Mesenchymal stem cell (in vitro differentiated cells and primary cell): ENCODE measurements around the gene MASP2.

Experiments used
- DNase-seq: peaks from one replicate; pipeline ENCODE4 v3.0.0-alpha.2; 2013
- H2AFZ ChIP-seq: one replicate; pipeline ENCODE4 v1.6.1; 2013; ENCODE audit warnings: low read depth, mild to moderate bottlenecking, control low read depth, inconsistent platforms, low read length, moderate library complexity
- H2AK5ac ChIP-seq: 2 replicates; pipeline ENCODE4 v1.6.1; 2013; ENCODE audit warnings: low read length, moderate library complexity, mild to moderate bottlenecking, inconsistent platforms; ENCODE audit not compliant: severe bottlenecking
- H2BK120ac ChIP-seq: one replicate; pipeline ENCODE4 v1.6.1; 2013; ENCODE audit warnings: low read depth, mild to moderate bottlenecking, inconsistent platforms, low read length, moderate library complexity
- H2BK12ac ChIP-seq, 2 experiments: one replicate each; pipeline ENCODE4 v1.6.1; 2013; ENCODE audit warnings: inconsistent platforms in 2 of 2, low read length in 2 of 2, mild to moderate bottlenecking in 2 of 2, moderate library complexity in 2 of 2, control low read depth in 1 of 2
- H2BK15ac ChIP-seq: one replicate; pipeline ENCODE4 v1.6.1; 2013; ENCODE audit warnings: mild to moderate bottlenecking, low read depth, inconsistent platforms; ENCODE audit not compliant: poor library complexity, severe bottlenecking
- H2BK5ac ChIP-seq: 2 replicates; pipeline ENCODE4 v1.6.1; 2013; ENCODE audit warnings: low read depth, mild to moderate bottlenecking, low read length, control low read depth, inconsistent platforms; ENCODE audit not compliant: poor library complexity, severe bottlenecking
- H3K14ac ChIP-seq, 2 experiments: one replicate each; pipeline ENCODE4 v1.6.1; 2013; ENCODE audit warnings: inconsistent platforms in 2 of 2, low read length in 2 of 2, control low read depth in 1 of 2, mild to moderate bottlenecking in 1 of 2, moderate library complexity in 1 of 2
- H3K18ac ChIP-seq, 2 experiments: one replicate each; pipeline ENCODE4 v1.6.1; 2013; ENCODE audit warnings: inconsistent platforms in 2 of 2, low read length in 2 of 2, control low read depth in 1 of 2, low read depth in 1 of 2, mild to moderate bottlenecking in 1 of 2
- H3K23ac ChIP-seq, 2 experiments: one replicate each; pipeline ENCODE4 v1.6.1; 2013; ENCODE audit warnings: inconsistent platforms in 2 of 2, low read length in 2 of 2, mild to moderate bottlenecking in 2 of 2, moderate library complexity in 2 of 2, control low read depth in 1 of 2
- H3K27ac ChIP-seq: 2 replicates; pipeline ENCODE4 v1.5.1; 2013; ENCODE audit warnings: mild to moderate bottlenecking, moderate library complexity, low read length, control low read depth, inconsistent platforms; ENCODE audit not compliant: poor library complexity, severe bottlenecking
- H3K27me3 ChIP-seq, 2 experiments: 2 replicates each; pipeline versions ENCODE4 v1.6.1 to v1.7.0; 2013; ENCODE audit warnings: low read length in 2 of 2, mild to moderate bottlenecking in 2 of 2, moderate library complexity in 2 of 2, control low read depth in 1 of 2, inconsistent platforms in 1 of 2; ENCODE audit not compliant: control insufficient read depth in 1 of 2, insufficient read depth in 1 of 2
- H3K36me3 ChIP-seq, 2 experiments: 2 replicates each; pipeline versions ENCODE4 v1.6.1 to v1.7.0; 2013; ENCODE audit warnings: low read length in 2 of 2, control low read depth in 1 of 2, inconsistent platforms in 1 of 2, low read depth in 1 of 2, mild to moderate bottlenecking in 1 of 2; ENCODE audit not compliant: insufficient read depth in 2 of 2, control insufficient read depth in 1 of 2
- H3K4ac ChIP-seq, 2 experiments: one replicate each; pipeline ENCODE4 v1.6.1; 2013; ENCODE audit warnings: inconsistent platforms in 2 of 2, low read length in 2 of 2, mild to moderate bottlenecking in 2 of 2, moderate library complexity in 2 of 2, control low read depth in 1 of 2, low read depth in 1 of 2
- H3K4me1 ChIP-seq: 2 replicates; pipeline ENCODE4 v1.6.1; 2013; ENCODE audit warnings: low read depth, low read length, control low read depth; ENCODE audit not compliant: control insufficient read depth, insufficient read depth
- H3K4me2 ChIP-seq: 2 replicates; pipeline ENCODE4 v1.6.1; 2013; ENCODE audit warnings: low read length, mild to moderate bottlenecking, inconsistent platforms; ENCODE audit not compliant: poor library complexity, severe bottlenecking
- H3K4me3 ChIP-seq, 2 experiments: 2 replicates each; pipeline versions ENCODE4 v1.5.1 to v1.7.0; 2013; ENCODE audit warnings: low read length in 2 of 2, mild to moderate bottlenecking in 2 of 2, control low read depth in 1 of 2, low read depth in 1 of 2; ENCODE audit not compliant: insufficient read depth in 1 of 2
- H3K79me1 ChIP-seq: replicated peaks from 2 replicates; pipeline ENCODE4 v1.6.1; 2013; ENCODE audit warnings: mild to moderate bottlenecking, control low read depth, low read length, inconsistent platforms; ENCODE audit not compliant: poor library complexity, severe bottlenecking
- H3K9ac ChIP-seq: 2 replicates; pipeline ENCODE4 v1.7.0; 2013; ENCODE audit warnings: mild to moderate bottlenecking, low read length, moderate library complexity
- H3K9me3 ChIP-seq: 2 replicates; pipeline ENCODE4 v1.7.0; 2013; ENCODE audit warnings: mild to moderate bottlenecking, low read length; ENCODE audit not compliant: control insufficient read depth
- H4K8ac ChIP-seq: one replicate; pipeline ENCODE4 v1.6.1; 2013; ENCODE audit warnings: inconsistent platforms, mild to moderate bottlenecking, low read length, moderate library complexity
- H4K91ac ChIP-seq: one replicate; pipeline ENCODE4 v1.6.1; 2013; ENCODE audit warnings: mild to moderate bottlenecking, low read length, inconsistent platforms
- WGBS: methylation state at CpG from one replicate; pipeline ENCODE4 v1.1.7; 2013; ENCODE audit warnings: mixed read lengths; 5-methylcytosine and 5-hydroxymethylcytosine counted together

The MASP2 gene

DNA sequence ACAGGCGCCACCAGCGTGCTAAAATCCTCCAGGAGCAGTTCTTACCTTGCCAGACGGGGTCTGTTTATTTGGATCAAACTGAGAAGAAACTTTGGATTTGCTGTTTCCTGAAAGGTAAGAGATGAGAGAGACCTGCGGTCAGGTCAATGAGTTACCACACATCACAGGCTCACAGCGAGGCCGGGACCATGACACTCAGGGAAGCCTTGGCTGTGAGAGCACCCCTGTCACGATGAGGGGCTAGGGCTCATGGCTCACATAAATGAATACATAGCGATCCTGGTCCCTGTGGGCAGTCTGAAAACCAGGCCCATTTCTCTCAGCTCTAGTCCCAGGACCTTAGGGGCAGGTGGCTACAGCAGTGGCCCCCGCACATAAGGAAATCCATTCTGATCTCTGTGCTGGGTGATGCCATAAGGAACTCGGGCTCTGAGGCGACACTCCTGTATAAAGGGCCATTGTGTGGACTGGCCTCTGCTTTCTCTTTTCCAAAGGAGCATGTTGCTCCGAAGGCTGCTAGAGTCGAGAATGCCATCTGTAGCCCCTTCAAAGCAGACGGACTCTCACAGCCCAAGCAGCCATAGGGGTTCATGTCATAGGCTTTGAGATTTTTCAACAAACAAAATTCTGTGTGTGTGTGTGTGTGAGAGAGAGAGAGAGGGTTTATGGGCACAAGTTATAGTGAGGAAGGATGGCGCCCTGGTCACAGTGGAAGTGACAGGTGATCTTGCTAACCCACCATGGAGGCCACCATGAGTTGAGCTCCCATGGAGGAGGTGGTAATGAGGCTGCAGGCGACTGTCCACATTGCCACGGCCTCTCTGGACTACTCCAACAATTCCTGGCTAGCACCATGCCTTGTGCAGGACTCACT, 21.8 kb upstream of the MASP2 start:
- Histone ChIP-seq H4K8ac (no peak overlapping the region), H3K23ac (no peak overlapping the region), H2AK5ac (no peak overlapping the region), H2BK12ac (no peak overlapping the region), H3K14ac (no peak overlapping the region), H3K27ac (no peak overlapping the region), H3K4me3 (no peak overlapping the region), H2BK15ac (no peak overlapping the region), H3K4me2 (no peak overlapping the region), H3K9me3 (no peaks in the 10 kb centered on the region), H2BK120ac (no peak overlapping the region), H3K9ac (no peak overlapping the region), H2AFZ (no peak overlapping the region), H3K4ac (no peak overlapping the region), H4K91ac (no peak overlapping the region), H2BK5ac (no peak overlapping the region), H3K79me1 (peaks cover 32% of the 10 kb centered on the region), H3K4me1 (no peaks in the 10 kb centered on the region), H3K27me3 (no peaks in the 10 kb centered on the region), H3K36me3 (peaks cover 85 to 89% of the 10 kb centered on the region in 2 experiments), H3K18ac (no peak overlapping the region)
- 98% methylated on average over 17 of the region's 17 CpGs for WGBS
- DNase-seq = no peak

DNA sequence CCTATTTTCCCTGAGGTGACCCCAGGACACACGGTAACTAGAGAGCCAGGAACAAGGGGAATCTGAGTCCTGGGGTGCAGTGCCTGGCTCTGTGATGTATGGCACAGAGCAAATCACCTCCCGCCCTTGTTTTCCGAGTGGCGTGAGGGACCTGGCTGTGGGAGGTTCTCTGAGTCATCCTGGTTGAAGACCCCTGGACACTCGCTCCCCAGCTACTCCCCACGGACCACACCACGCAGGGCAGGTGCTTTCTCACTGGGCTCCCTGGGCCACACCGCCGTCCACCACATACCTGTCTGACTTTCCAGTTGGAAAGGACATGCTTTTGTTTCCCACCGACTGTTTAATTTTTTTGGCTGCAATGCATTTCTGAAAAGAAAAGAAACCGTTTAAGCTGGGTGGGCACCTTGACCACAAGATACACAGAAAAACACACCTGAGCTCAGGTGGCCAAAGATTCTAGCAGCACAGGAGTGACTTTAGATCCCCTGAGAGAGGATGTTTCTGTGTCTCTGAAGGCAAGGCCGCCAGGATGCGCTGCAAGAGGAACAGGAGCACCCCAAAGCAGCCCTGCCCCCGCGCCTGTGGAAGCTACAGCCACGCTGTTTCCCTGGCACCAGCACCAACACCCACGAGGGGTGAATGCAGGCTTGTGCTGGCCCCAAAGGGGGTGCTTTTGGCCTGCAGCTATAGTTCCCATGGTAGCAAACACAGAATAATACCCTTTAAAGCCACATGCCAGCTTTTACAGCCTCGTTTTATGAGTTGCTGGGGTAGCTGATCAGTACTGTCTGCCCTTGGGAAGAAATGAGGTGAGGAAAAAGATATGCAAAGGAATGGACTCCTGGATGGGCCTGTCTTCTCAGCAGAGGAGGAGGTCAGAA, 20.9 kb upstream of the MASP2 start:
- Histone ChIP-seq H3K18ac (no peak overlapping the region), H3K4me3 (no peak overlapping the region), H2BK5ac (no peak overlapping the region), H3K27me3 (no peaks in the 10 kb centered on the region), H3K27ac (no peak overlapping the region), H3K4ac (no peak overlapping the region), H3K14ac (no peak overlapping the region), H2AFZ (no peak overlapping the region), H2BK15ac (no peak overlapping the region), H2BK120ac (no peak overlapping the region), H3K23ac (no peak overlapping the region), H4K8ac (no peak overlapping the region), H2BK12ac (no peak overlapping the region), H4K91ac (no peak overlapping the region), H3K4me1 (no peaks in the 10 kb centered on the region), H3K79me1 (peaks cover 32% of the 10 kb centered on the region), H3K36me3 (peaks cover 87% of the 10 kb centered on the region in 2 experiments), H3K9ac (no peak overlapping the region), H2AK5ac (no peak overlapping the region), H3K4me2 (no peak overlapping the region), H3K9me3 (no peaks in the 10 kb centered on the region)
- no peak for DNase-seq
- 98% methylated on average over 18 of the region's 18 CpGs for WGBS

DNA sequence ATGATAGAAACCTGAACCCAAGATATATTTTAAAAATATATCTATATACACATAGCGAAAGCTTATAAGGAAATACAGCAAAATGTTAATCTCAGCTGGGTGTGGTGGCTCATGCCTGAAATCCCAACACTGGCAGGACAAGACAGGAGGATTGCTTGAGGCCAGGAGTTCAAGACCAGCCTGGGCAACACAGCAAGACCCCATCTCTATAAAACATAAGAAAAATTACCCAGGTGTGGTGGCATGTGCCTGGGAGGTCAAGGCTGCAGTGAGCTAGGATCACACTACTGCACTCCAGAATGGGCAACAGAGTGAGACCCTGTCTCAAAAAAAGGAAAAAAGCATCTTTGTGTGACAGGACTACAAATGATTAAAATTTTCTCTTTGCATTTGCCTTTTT, 18.8 kb upstream of the MASP2 start:
- Histone ChIP-seq H3K14ac (no peak overlapping the region), H4K91ac (no peak overlapping the region), H3K18ac (no peak overlapping the region), H3K27me3 (no peaks in the 10 kb centered on the region), H3K9me3 (no peaks in the 10 kb centered on the region), H3K79me1 (peaks cover 34% of the 10 kb centered on the region), H3K23ac (no peak overlapping the region), H2BK5ac (no peak overlapping the region), H2BK120ac (no peak overlapping the region), H2AK5ac (no peak overlapping the region), H2BK12ac (no peak overlapping the region), H2AFZ (no peak overlapping the region), H3K4ac (no peak overlapping the region), H3K36me3 (peaks cover 66 to 75% of the 10 kb centered on the region in 2 experiments), H4K8ac (no peak overlapping the region), H3K4me3 (no peak overlapping the region), H3K27ac (no peak overlapping the region), H3K9ac (no peak overlapping the region), H3K4me1 (peaks cover 3% of the 10 kb centered on the region), H3K4me2 (no peak overlapping the region), H2BK15ac (no peak overlapping the region)
- WGBS = no CpG with 5 or more reads among the region's 1 CpG
- DNase-seq = no peak

DNA sequence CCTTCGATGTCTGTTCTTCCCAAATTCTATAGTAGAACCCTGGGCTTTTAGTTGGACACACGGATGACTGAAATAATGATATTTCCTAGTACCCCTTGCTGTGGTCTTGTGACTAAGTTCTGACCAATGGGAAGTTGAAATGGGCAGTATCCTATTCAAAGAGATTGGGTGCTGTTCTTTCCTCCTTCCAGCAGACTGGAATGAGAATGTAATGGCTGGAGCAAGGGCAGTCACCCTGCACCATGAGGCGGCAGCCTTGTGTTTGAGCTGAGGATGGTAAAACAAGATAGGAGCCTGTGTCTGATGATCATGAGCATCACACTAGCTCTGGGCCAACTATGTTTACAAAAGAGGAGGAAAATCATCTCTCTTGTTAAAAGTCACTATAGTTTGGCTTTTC, 17.9 kb upstream of the MASP2 start:
- no peak overlapping the region for H2BK5ac ChIP-seq

More for the DNA sequence above, 17.9 kb upstream of the MASP2 start:
- H3K9ac ChIP-seq = no peak overlapping the region
- no peak overlapping the region for H2BK120ac ChIP-seq
- H3K14ac ChIP-seq = no peak overlapping the region
- no peak overlapping the region for H3K18ac ChIP-seq
- no peak overlapping the region for H2AK5ac ChIP-seq
- no peaks in the 10 kb centered on the region for H3K9me3 ChIP-seq
- no peak overlapping the region for H3K4ac ChIP-seq
- no peak overlapping the region for H3K27ac ChIP-seq
- no peak overlapping the region for H4K91ac ChIP-seq
- peaks cover 33% of the 10 kb centered on the region for H3K79me1 ChIP-seq
- no peak overlapping the region for H2AFZ ChIP-seq
- no peak overlapping the region for H3K4me3 ChIP-seq
- H3K36me3 ChIP-seq = peaks cover 57 to 68% of the 10 kb centered on the region in 2 experiments
- no peak overlapping the region for H4K8ac ChIP-seq
- H3K4me1 ChIP-seq = peaks cover 3% of the 10 kb centered on the region
- no peaks in the 10 kb centered on the region for H3K27me3 ChIP-seq
- H2BK15ac ChIP-seq = no peak overlapping the region
- 90% methylated on average over 3 of the region's 3 CpGs for WGBS
- no peak overlapping the region for H2BK12ac ChIP-seq
- no peak for DNase-seq
- H3K4me2 ChIP-seq = no peak overlapping the region
- no peak overlapping the region for H3K23ac ChIP-seq
